Loucy (cell line): Measurements from ENCODE around the gene BEST4.
A peak's percentile ranks its signal among the peaks of the same experiment; 100 is the strongest.

Experiments used
- H2AFZ ChIP-seq: fragments of 200-600 bp; sonication (generic); 2 replicates; pipeline ENCODE4 v1.6.0; 2016; ENCODE audit warnings: antibody characterized with exemption, mild to moderate bottlenecking, low read length, moderate library complexity
- H3F3A ChIP-seq: fragments of 200-600 bp; 2 replicates; pipeline ENCODE4 v1.6.0; 2016; ENCODE audit warnings: antibody characterized with exemption, low read depth, mild to moderate bottlenecking
- H3K27me3 ChIP-seq: fragments of 200-600 bp; sonication (generic); 2 replicates; pipeline ENCODE4 v1.6.1; 2014; ENCODE audit warnings: low read length, mild to moderate bottlenecking; ENCODE audit not compliant: insufficient read depth, poor library complexity, severe bottlenecking
- H3K36me3 ChIP-seq: fragments of 200-600 bp; sonication (generic); 2 replicates; pipeline ENCODE4 v1.6.1; 2016; ENCODE audit warnings: low read length; ENCODE audit not compliant: insufficient read depth
- H3K4me1 ChIP-seq: fragments of 200-600 bp; sonication (generic); 2 replicates; pipeline ENCODE4 v1.5.1; 2014; ENCODE audit warnings: low read length, mild to moderate bottlenecking; ENCODE audit not compliant: insufficient read depth, poor library complexity, severe bottlenecking
- H3K4me2 ChIP-seq: fragments of 200-600 bp; sonication (generic); 2 replicates; pipeline ENCODE4 v1.6.0; 2014; ENCODE audit warnings: antibody characterized with exemption, low read length, low read depth, mild to moderate bottlenecking; ENCODE audit not compliant: poor library complexity, severe bottlenecking
- H3K4me3 ChIP-seq: fragments of 200-600 bp; sonication (generic); 2 replicates; pipeline ENCODE4 v1.5.1; 2014; ENCODE audit warnings: low read length, mild to moderate bottlenecking, mixed read lengths; ENCODE audit not compliant: poor library complexity, severe bottlenecking
- H3K79me2 ChIP-seq: fragments of 200-600 bp; sonication (generic); 2 replicates; pipeline ENCODE4 v1.6.1; 2014; ENCODE audit warnings: low read length; ENCODE audit not compliant: insufficient read depth
- H3K9ac ChIP-seq: fragments of 200-600 bp; sonication (generic); 2 replicates; pipeline ENCODE4 v1.6.0; 2014; ENCODE audit warnings: mild to moderate bottlenecking, low read depth, low read length, moderate library complexity; ENCODE audit not compliant: poor library complexity, severe bottlenecking
- H3K9me2 ChIP-seq: fragments of 200-600 bp; sonication (generic); replicated peaks from 2 replicates; pipeline ENCODE4 v1.6.1; 2016; ENCODE audit warnings: low read depth, low read length, mixed read lengths
- H3K9me3 ChIP-seq: fragments of 200-600 bp; sonication (generic); 2 replicates; pipeline ENCODE4 v1.6.1; 2014; ENCODE audit warnings: mild to moderate bottlenecking, antibody characterized with exemption, low read length, low read depth; ENCODE audit not compliant: insufficient read depth
- H4K20me1 ChIP-seq: fragments of 200-600 bp; sonication (generic); 2 replicates; pipeline ENCODE4 v1.6.0; 2014; ENCODE audit warnings: antibody characterized with exemption, low read length, mild to moderate bottlenecking; ENCODE audit not compliant: insufficient read depth, poor library complexity, severe bottlenecking
- EZH2phosphoT487 ChIP-seq: fragments of 200-600 bp; IDR thresholded peaks from 2 replicates; pipeline ENCODE4 v1.6.1; 2018; ENCODE audit warnings: antibody characterized with exemption, mild to moderate bottlenecking, moderate library complexity, borderline replicate concordance
- TF ChIP-seq, protein P1 (sequence below): fragments of 200-600 bp; sonication (generic); conservative IDR thresholded peaks from 2 replicates; pipeline ENCODE4 v1.5.1; 2014; ENCODE audit warnings: mild to moderate bottlenecking, antibody characterized with exemption, low read length

Gene BEST4

DNA sequence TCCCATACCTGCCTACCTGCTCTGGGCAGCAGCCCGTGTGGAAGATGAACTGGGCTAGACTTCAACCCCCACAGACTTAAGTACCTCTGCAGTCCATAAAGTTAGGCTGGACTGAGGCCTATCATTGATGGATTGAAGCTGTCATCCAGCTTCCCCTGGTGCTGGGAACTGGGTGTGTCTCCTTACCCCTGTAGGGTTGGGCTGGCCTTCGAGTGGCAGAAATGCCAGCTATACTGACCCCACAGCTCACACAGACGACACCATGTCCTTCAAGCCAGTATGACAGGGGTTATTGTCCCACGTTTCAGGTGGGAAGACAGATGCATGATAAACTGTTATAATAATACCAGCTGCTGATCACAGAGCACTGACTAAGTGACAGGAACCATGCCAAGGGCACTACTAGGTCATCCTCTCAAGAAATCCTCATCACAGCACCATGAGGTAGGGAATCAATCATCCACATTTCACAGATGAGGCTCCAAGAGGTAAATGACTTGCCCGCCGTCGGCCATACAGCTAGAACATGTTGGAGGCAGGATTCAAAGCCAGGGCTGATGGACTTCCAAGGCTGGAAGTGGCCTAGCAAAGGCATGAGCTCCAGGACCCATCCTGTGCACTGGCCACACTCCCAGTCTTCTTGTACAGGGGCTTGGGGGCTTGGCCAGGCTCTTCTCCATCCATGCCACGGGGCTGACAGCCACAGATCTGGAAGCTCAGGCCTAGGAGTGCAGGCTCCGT lies at the start of gene BEST4:
Gene BEST4, minus strand, starts transcription at position 51 of the 741 bp plus-strand sequence. CDS start 465 bp downstream, outside the sequence.
- H3K4me1 ChIP-seq: no peaks in the 10 kb centered on the region
- no peaks in the 10 kb centered on the region for H3K27me3 ChIP-seq
- no peaks in the 10 kb centered on the region for H4K20me1 ChIP-seq
- H3K9me2 ChIP-seq: no peaks in the 10 kb centered on the region
- TF ChIP-seq, protein P1, sequence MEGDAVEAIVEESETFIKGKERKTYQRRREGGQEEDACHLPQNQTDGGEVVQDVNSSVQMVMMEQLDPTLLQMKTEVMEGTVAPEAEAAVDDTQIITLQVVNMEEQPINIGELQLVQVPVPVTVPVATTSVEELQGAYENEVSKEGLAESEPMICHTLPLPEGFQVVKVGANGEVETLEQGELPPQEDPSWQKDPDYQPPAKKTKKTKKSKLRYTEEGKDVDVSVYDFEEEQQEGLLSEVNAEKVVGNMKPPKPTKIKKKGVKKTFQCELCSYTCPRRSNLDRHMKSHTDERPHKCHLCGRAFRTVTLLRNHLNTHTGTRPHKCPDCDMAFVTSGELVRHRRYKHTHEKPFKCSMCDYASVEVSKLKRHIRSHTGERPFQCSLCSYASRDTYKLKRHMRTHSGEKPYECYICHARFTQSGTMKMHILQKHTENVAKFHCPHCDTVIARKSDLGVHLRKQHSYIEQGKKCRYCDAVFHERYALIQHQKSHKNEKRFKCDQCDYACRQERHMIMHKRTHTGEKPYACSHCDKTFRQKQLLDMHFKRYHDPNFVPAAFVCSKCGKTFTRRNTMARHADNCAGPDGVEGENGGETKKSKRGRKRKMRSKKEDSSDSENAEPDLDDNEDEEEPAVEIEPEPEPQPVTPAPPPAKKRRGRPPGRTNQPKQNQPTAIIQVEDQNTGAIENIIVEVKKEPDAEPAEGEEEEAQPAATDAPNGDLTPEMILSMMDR: no peak
- TF ChIP-seq EZH2phosphoT487: no peak
- H3K79me2 ChIP-seq: no peaks in the 10 kb centered on the region
- H3K9ac ChIP-seq: no peak within 1 kb of the TSS
- no peak within 1 kb of the TSS for H3K4me2 ChIP-seq
- no peaks in the 10 kb centered on the region for H3K36me3 ChIP-seq
- H3K4me3 ChIP-seq: no peak within 1 kb of the TSS
- no peaks in the 10 kb centered on the region for H3K9me3 ChIP-seq
- no peaks in the 10 kb centered on the region for H3F3A ChIP-seq
- no peak within 1 kb of the TSS for H2AFZ ChIP-seq

GRCh38 chr1:44835738-44836675 lies 48.0 kb upstream of the BEST4 start:
- H3K9me2 ChIP-seq: no peaks in the 10 kb centered on the region
- H2AFZ ChIP-seq: peak overlapping the region; percentile 75
- TF ChIP-seq, protein P1: peak; percentile 84
- no peak for TF ChIP-seq EZH2phosphoT487
- H3K4me3 ChIP-seq: no peak overlapping the region
- no peaks in the 10 kb centered on the region for H3K79me2 ChIP-seq
- H3F3A ChIP-seq: no peaks in the 10 kb centered on the region
- no peak overlapping the region for H3K9ac ChIP-seq
- peak overlapping the region; percentile 25 for H3K4me2 ChIP-seq
- no peaks in the 10 kb centered on the region for H3K27me3 ChIP-seq
- no peaks in the 10 kb centered on the region for H4K20me1 ChIP-seq
- H3K4me1 ChIP-seq: no peaks in the 10 kb centered on the region
- no peaks in the 10 kb centered on the region for H3K9me3 ChIP-seq
- no peaks in the 10 kb centered on the region for H3K36me3 ChIP-seq

GRCh38 chr1:44834328-44834727 lies 46.4 kb upstream of the BEST4 start:
- H3K9me3 ChIP-seq: no peaks in the 10 kb centered on the region
- H3K79me2 ChIP-seq: no peaks in the 10 kb centered on the region
- no peaks in the 10 kb centered on the region for H3K4me1 ChIP-seq
- H3K4me3 ChIP-seq: no peak overlapping the region
- H4K20me1 ChIP-seq: no peaks in the 10 kb centered on the region
- H2AFZ ChIP-seq: no peak overlapping the region
- no peaks in the 10 kb centered on the region for H3F3A ChIP-seq
- H3K36me3 ChIP-seq: no peaks in the 10 kb centered on the region
- TF ChIP-seq, protein P1: no peak
- no peak for TF ChIP-seq EZH2phosphoT487
- H3K4me2 ChIP-seq: no peak overlapping the region
- H3K9me2 ChIP-seq: no peaks in the 10 kb centered on the region
- no peak overlapping the region for H3K9ac ChIP-seq
- H3K27me3 ChIP-seq: no peaks in the 10 kb centered on the region
